Prostate gland (tissue), 2 donors: ENCODE results near the gene TMEM178A.

Experiments
- POLR2A ChIP-seq: fragments of 450-650 bp; IDR thresholded peaks from one replicate; pipeline ENCODE4 v1.6.1; 2016; ENCODE audit warnings: antibody characterized with exemption, mild to moderate bottlenecking
- POLR2AphosphoS5 ChIP-seq: sonication (generic); formaldehyde crosslinking; IDR thresholded peaks from one replicate; pipeline ENCODE4 v1.6.1; 2017; ENCODE audit warnings: antibody characterized with exemption
- TF ChIP-seq, protein P1 (sequence below), 4 experiments: fragments of 200-600 bp in 2 of 4; fragments of 450-650 bp in 2 of 4; sonication (generic) in 2 of 4; IDR thresholded peaks; 1 replicate in 3 of 4; 2 replicates in 1 of 4; pipeline ENCODE4 v1.5.1; 2016 to 2019; ENCODE audit warnings: antibody characterized with exemption in 4 of 4, mild to moderate bottlenecking in 2 of 4, moderate library complexity in 2 of 4

GRCh38 chr2:39648580-39648979 is 17.1 kb upstream of the TMEM178A start:
- TF ChIP-seq, protein P1, sequence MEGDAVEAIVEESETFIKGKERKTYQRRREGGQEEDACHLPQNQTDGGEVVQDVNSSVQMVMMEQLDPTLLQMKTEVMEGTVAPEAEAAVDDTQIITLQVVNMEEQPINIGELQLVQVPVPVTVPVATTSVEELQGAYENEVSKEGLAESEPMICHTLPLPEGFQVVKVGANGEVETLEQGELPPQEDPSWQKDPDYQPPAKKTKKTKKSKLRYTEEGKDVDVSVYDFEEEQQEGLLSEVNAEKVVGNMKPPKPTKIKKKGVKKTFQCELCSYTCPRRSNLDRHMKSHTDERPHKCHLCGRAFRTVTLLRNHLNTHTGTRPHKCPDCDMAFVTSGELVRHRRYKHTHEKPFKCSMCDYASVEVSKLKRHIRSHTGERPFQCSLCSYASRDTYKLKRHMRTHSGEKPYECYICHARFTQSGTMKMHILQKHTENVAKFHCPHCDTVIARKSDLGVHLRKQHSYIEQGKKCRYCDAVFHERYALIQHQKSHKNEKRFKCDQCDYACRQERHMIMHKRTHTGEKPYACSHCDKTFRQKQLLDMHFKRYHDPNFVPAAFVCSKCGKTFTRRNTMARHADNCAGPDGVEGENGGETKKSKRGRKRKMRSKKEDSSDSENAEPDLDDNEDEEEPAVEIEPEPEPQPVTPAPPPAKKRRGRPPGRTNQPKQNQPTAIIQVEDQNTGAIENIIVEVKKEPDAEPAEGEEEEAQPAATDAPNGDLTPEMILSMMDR (IDR thresholded peaks at IDR 0.05): no peak
- TF ChIP-seq POLR2A (no peak), POLR2AphosphoS5 (no peak)
